ENCODE measurements around the gene LTBP1.
"Not testable (repeated sequence)": the region's sequence is repeated elsewhere in the genome, so short reads cannot be mapped to it uniquely, and the experiment has no call there.

Gene LTBP1

GRCh38 chr2:33441235-33441810 is 494.6 kb downstream of the LTBP1 start:
- no peak for DNase-seq (ENCODE audit: low spot score)
- TF ChIP-seq, protein P1, sequence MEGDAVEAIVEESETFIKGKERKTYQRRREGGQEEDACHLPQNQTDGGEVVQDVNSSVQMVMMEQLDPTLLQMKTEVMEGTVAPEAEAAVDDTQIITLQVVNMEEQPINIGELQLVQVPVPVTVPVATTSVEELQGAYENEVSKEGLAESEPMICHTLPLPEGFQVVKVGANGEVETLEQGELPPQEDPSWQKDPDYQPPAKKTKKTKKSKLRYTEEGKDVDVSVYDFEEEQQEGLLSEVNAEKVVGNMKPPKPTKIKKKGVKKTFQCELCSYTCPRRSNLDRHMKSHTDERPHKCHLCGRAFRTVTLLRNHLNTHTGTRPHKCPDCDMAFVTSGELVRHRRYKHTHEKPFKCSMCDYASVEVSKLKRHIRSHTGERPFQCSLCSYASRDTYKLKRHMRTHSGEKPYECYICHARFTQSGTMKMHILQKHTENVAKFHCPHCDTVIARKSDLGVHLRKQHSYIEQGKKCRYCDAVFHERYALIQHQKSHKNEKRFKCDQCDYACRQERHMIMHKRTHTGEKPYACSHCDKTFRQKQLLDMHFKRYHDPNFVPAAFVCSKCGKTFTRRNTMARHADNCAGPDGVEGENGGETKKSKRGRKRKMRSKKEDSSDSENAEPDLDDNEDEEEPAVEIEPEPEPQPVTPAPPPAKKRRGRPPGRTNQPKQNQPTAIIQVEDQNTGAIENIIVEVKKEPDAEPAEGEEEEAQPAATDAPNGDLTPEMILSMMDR (IDR thresholded peaks at IDR 0.05; ENCODE audit: poor library complexity, severe bottlenecking): peak; percentile 78
- ATAC-seq (ENCODE audit: low read depth): peak; percentile 76

GRCh38 chr2:33442052-33442451 is 495.3 kb downstream of the LTBP1 start:
- H3K27ac ChIP-seq (ENCODE audit: poor library complexity, severe bottlenecking): not testable (repeated sequence)

More at GRCh38 chr2:33441235-33441810, 494.6 kb downstream of the LTBP1 start:
- Histone ChIP-seq H3K27ac (ENCODE audit: poor library complexity, severe bottlenecking) (no peak overlapping the region), H3K4me3 (ENCODE audit: severe bottlenecking) (no peak overlapping the region), H3K4me1 (ENCODE audit: insufficient read depth, poor library complexity, severe bottlenecking) (no peaks in the 10 kb centered on the region), H3K9me3 (ENCODE audit: severe bottlenecking) (no peaks in the 10 kb centered on the region), H3K36me3 (ENCODE audit: low read depth) (no peaks in the 10 kb centered on the region), H3K27me3 (ENCODE audit: insufficient read depth, poor library complexity, severe bottlenecking) (peaks cover 3% of the 10 kb centered on the region)

GRCh38 chr2:33442528-33443079 is 495.9 kb downstream of the LTBP1 start:
- H3K27ac ChIP-seq (ENCODE audit: poor library complexity, severe bottlenecking): no peak overlapping the region
- no peak overlapping the region for H3K4me3 ChIP-seq (ENCODE audit: severe bottlenecking)
- H3K27me3 ChIP-seq (ENCODE audit: insufficient read depth, poor library complexity, severe bottlenecking): peaks cover 3% of the 10 kb centered on the region
- H3K4me1 ChIP-seq (ENCODE audit: insufficient read depth, poor library complexity, severe bottlenecking): no peaks in the 10 kb centered on the region
- no peaks in the 10 kb centered on the region for H3K36me3 ChIP-seq (ENCODE audit: low read depth)
- ATAC-seq (ENCODE audit: low read depth): no peak
- DNase-seq (ENCODE audit: low spot score): no peak
- TF ChIP-seq, protein P1 (IDR thresholded peaks at IDR 0.05; ENCODE audit: poor library complexity, severe bottlenecking): no peak
- H3K9me3 ChIP-seq (ENCODE audit: severe bottlenecking): no peaks in the 10 kb centered on the region

More at GRCh38 chr2:33442052-33442451, 495.3 kb downstream of the LTBP1 start:
- not testable (repeated sequence) for H3K36me3 ChIP-seq (ENCODE audit: low read depth); DNase-seq (ENCODE audit: low spot score); H3K4me1 ChIP-seq (ENCODE audit: insufficient read depth, poor library complexity, severe bottlenecking); H3K9me3 ChIP-seq (ENCODE audit: severe bottlenecking); ATAC-seq (ENCODE audit: low read depth); H3K27me3 ChIP-seq (ENCODE audit: insufficient read depth, poor library complexity, severe bottlenecking); H3K4me3 ChIP-seq (ENCODE audit: severe bottlenecking)

GRCh38 chr2:33443274-33443829 is 496.6 kb downstream of the LTBP1 start:
- Histone ChIP-seq H3K36me3 (ENCODE audit: low read depth) (no peaks in the 10 kb centered on the region), H3K4me1 (ENCODE audit: insufficient read depth, poor library complexity, severe bottlenecking) (no peaks in the 10 kb centered on the region), H3K4me3 (ENCODE audit: severe bottlenecking) (no peak overlapping the region), H3K9me3 (ENCODE audit: severe bottlenecking) (no peaks in the 10 kb centered on the region), H3K27ac (ENCODE audit: poor library complexity, severe bottlenecking) (no peak overlapping the region), H3K27me3 (ENCODE audit: insufficient read depth, poor library complexity, severe bottlenecking) (peaks cover 3% of the 10 kb centered on the region)
- TF ChIP-seq, protein P1 (IDR thresholded peaks at IDR 0.05; ENCODE audit: poor library complexity, severe bottlenecking): no peak
- no peak for ATAC-seq (ENCODE audit: low read depth)
- no peak for DNase-seq (ENCODE audit: low spot score)

- Histone ChIP-seq H3K36me3 (ENCODE audit: low read depth) (no peaks in the 10 kb centered on the region), H3K9me3 (ENCODE audit: severe bottlenecking) (no peaks in the 10 kb centered on the region), H3K27ac (ENCODE audit: poor library complexity, severe bottlenecking) (no peak overlapping the region), H3K4me1 (ENCODE audit: insufficient read depth, poor library complexity, severe bottlenecking) (no peaks in the 10 kb centered on the region), H3K27me3 (ENCODE audit: insufficient read depth, poor library complexity, severe bottlenecking) (peaks cover 3% of the 10 kb centered on the region), H3K4me3 (ENCODE audit: severe bottlenecking) (no peak overlapping the region)
- TF ChIP-seq, protein P1 (IDR thresholded peaks at IDR 0.05; ENCODE audit: poor library complexity, severe bottlenecking): no peak
- DNase-seq (ENCODE audit: low spot score) (no peak), ATAC-seq (ENCODE audit: low read depth) (no peak)
These were observed 498.2 kb downstream of the LTBP1 start for GRCh38 chr2:33444967-33445366.

Measured in RWPE2 (cell line).